Endothelial cell of umbilical vein (primary cell): ENCODE results near the gene WWC1.

Source experiments
- EZH2 ChIP-seq: IDR thresholded peaks from 2 replicates; pipeline ENCODE4 v1.6.1; 2012; ENCODE audit warnings: borderline replicate concordance, low read depth, mild to moderate bottlenecking, moderate library complexity, low read length, inconsistent platforms; ENCODE audit not compliant: severe bottlenecking
- FOS ChIP-seq: IDR thresholded peaks from 2 replicates; pipeline ENCODE4 v1.6.1; 2011; ENCODE audit warnings: mild to moderate bottlenecking, low read length, moderate library complexity, borderline replicate concordance; ENCODE audit not compliant: insufficient read depth
- GATA2 ChIP-seq: IDR thresholded peaks from 2 replicates; pipeline ENCODE4 v1.7.0; 2011; ENCODE audit warnings: low read depth, mild to moderate bottlenecking, moderate library complexity, mixed read lengths, low read length; ENCODE audit not compliant: insufficient read length, insufficient read depth
- MYC ChIP-seq: IDR thresholded peaks from one replicate; pipeline ENCODE4 v1.6.1; 2011; ENCODE audit warnings: mild to moderate bottlenecking, low read depth, low read length
- POLR2A ChIP-seq: IDR thresholded peaks from 2 replicates; pipeline ENCODE4 v1.6.1; 2012; ENCODE audit warnings: low read depth, mild to moderate bottlenecking, control low read depth, low read length
- POLR2AphosphoS5 ChIP-seq: IDR thresholded peaks from 2 replicates; pipeline ENCODE4 v1.6.1; 2012; ENCODE audit warnings: low read depth, mild to moderate bottlenecking, control low read depth, low read length, moderate library complexity; ENCODE audit not compliant: insufficient read depth
- TF ChIP-seq, protein P1 (sequence below), 2 donors: IDR thresholded peaks; 1 replicate in 1 of 2; 2 replicates in 1 of 2; pipeline ENCODE4 v1.5.1; 2011; ENCODE audit warnings: low read length in 2 of 2, mild to moderate bottlenecking in 2 of 2, moderate library complexity in 2 of 2, control low read depth in 1 of 2, inconsistent platforms in 1 of 2, low read depth in 1 of 2; ENCODE audit not compliant: insufficient read depth in 1 of 2; ENCODE audit errors: extremely low read depth in 1 of 2
- TF ChIP-seq, protein P2 (sequence below): IDR thresholded peaks from 2 replicates; pipeline ENCODE4 v1.6.1; 2011; ENCODE audit not compliant: insufficient read depth, insufficient read length

DNA sequence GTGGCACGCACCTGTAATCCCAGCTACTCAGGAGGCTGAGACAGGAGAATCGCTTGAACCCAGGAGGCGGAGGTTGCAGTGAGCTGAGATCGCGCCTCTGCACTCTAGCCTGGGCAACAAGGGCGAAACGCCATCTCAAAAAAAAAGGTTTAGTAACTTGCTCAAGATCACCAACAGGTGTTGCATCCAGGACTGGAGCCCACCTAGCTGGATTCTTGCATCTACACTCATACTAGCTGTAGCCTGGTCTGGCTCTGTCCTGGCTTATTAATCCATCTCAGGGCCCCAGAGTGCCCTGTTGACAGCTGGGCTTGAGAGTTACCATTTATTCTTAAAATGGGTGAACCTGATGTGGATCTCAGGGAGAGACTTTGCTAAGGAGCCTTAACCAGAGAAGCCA is 7.5 kb downstream of the WWC1 start:
- TF ChIP-seq, protein P1, sequence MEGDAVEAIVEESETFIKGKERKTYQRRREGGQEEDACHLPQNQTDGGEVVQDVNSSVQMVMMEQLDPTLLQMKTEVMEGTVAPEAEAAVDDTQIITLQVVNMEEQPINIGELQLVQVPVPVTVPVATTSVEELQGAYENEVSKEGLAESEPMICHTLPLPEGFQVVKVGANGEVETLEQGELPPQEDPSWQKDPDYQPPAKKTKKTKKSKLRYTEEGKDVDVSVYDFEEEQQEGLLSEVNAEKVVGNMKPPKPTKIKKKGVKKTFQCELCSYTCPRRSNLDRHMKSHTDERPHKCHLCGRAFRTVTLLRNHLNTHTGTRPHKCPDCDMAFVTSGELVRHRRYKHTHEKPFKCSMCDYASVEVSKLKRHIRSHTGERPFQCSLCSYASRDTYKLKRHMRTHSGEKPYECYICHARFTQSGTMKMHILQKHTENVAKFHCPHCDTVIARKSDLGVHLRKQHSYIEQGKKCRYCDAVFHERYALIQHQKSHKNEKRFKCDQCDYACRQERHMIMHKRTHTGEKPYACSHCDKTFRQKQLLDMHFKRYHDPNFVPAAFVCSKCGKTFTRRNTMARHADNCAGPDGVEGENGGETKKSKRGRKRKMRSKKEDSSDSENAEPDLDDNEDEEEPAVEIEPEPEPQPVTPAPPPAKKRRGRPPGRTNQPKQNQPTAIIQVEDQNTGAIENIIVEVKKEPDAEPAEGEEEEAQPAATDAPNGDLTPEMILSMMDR (IDR thresholded peaks at IDR 0.05; ENCODE audit: extremely low read depth in 1 of 2, insufficient read depth in 1 of 2, low read depth in 1 of 2, low read length in 2 of 2): no peak
- no peak for TF ChIP-seq POLR2A
- TF ChIP-seq, protein P2, sequence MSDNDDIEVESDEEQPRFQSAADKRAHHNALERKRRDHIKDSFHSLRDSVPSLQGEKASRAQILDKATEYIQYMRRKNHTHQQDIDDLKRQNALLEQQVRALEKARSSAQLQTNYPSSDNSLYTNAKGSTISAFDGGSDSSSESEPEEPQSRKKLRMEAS: no peak
- TF ChIP-seq FOS: no peak
- TF ChIP-seq EZH2: no peak
- TF ChIP-seq GATA2: no peak
- no peak for TF ChIP-seq MYC
- TF ChIP-seq POLR2AphosphoS5: no peak
